HG03571 (cell line): ENCODE data around the gene CTPS1.

Experiments used
- ATAC-seq: cut with Tn5 transposase; IDR thresholded peaks from one replicate; pipeline ENCODE4 v1.9.1; 2021; ENCODE audit not compliant: unreplicated experiment

CTPS1 gene

DNA sequence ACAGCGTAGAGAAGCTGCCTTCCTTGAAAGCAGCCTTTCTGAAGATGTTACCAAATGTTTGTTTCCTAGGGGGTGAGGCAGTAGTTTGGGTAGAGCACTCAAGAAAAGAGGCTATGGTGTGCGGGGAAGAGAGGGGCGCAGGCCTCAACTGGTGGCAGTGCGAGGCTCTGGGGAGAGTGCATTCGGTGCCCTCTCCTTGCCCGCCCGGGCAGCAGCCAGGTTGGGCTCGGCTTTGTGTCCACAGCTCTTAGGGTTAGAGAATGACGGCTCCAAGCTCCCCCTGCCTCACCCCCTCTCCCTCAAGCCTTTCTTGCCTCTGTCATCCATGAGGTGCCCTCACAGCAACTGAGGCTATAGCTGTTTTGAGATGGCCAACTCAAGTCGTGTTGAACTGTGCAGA, 42.9 kb downstream of the CTPS1 start:
- no peak for ATAC-seq

GRCh38 chr1:41023279-41023990, 43.9 kb downstream of the CTPS1 start:
- no peak for ATAC-seq

GRCh38 chr1:41024953-41025352, 45.5 kb downstream of the CTPS1 start:
- ATAC-seq, result no peak

DNA sequence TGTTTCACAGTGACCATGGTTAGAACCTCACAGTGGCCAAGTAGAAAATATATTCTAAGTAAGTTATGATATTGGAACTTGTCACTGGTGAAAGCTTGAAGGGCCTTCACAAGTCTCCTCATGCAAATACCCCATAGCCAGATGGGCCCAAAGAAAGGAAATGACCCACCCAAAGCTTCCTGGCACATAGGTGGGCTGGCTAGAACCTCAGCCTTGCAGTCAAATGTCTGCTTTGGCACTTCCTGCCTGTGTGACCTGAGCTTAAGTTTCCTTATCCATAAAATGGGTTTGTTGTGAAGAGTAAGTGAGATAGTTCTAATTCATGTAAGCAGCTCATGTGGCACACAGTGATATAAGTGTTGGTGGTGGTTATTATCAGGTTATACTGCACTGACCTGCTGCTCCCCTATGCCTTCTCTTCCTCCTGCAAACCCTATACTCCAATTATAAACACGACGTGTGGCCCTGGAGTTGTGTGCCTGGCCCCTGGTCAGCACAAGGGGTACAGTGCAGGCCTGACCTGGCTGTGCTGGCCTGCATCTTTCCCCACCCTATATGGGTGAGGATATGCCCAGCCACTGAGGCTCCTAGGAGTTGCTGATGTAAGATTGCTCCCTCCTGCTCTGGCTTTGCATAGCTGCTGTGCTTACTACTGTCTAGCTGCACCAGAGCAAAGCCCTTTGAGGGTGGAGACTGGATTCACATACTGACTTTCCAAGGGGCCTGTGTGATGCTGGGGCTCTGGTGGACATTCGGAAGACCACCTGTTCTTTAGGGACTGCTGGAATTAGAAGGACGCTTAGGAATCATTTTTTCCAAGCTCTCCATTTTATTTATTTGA, 46.7 kb downstream of the CTPS1 start:
- ATAC-seq, result no peak

DNA sequence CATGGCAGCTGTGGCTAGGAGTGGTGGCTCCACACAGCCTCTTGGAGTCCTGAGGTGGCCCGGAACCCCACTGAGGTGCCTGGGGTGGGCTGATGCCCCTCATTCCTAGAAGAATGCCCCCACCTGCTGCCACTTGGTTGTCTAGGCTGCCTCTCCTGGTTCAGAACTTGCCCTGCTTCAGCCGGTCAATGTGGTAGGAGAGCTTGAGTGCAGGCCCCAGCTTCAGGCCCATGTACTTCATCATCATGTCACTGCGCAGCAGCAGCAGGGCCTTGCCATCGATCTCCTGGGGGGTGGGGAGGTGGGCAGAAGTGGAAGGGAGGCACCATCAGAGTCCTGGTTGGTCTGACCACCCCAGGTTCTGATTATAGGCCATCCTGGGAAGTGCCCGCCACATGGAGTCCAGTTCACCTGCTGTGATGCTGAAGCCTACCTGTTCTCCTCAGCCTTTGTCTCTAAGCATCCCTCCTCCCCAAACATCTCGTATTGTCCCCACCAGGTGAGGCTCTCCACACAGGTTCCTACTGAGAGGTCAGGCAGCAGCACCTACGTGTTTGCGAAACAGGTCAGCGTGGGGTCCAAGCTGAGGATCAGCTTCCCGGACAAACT, 48.6 kb downstream of the CTPS1 start:
- ATAC-seq, result no peak

- ATAC-seq, result no peak
Measured at GRCh38 chr1:41030872-41031616, 51.5 kb downstream of the CTPS1 start.

- no peak for ATAC-seq
Measured at GRCh38 chr1:41032147-41032546, 52.7 kb downstream of the CTPS1 start.

- no peak for ATAC-seq
Measured at GRCh38 chr1:41033272-41033671, 53.8 kb downstream of the CTPS1 start.

GRCh38 chr1:41037116-41037903, 57.8 kb downstream of the CTPS1 start:
- no peak for ATAC-seq

- no peak for ATAC-seq
Measured at GRCh38 chr1:41038110-41038509, 58.6 kb downstream of the CTPS1 start.

- ATAC-seq, result no peak
Measured at GRCh38 chr1:41041614-41042270, 62.2 kb downstream of the CTPS1 start.

DNA sequence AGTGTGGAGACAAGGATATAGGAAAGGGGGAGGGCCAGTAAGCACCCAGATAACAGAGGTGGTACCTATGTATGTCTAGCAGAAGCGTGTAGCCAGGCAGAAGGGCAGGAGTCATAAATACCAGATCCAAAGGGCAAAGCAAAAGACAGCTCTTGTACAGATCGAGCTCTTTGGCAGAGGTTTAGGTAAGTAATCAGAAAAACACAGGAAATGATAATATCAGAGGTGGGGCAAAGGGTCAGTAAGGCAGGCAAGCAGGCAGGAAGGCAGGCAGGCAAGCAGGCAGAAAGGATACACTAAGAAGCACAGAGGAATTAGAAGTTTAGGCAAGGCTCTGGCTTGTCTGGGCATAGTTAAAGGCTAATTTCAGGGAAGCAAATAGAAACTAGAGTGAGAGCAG, 64.7 kb downstream of the CTPS1 start:
- no peak for ATAC-seq

GRCh38 chr1:41045740-41046139, 66.2 kb downstream of the CTPS1 start:
- no peak for ATAC-seq

GRCh38 chr1:41046347-41046775, 66.9 kb downstream of the CTPS1 start:
- ATAC-seq, result no peak

- ATAC-seq, result no peak
Measured at GRCh38 chr1:41048540-41048939, 69.0 kb downstream of the CTPS1 start.

GRCh38 chr1:41051022-41051421, 71.5 kb downstream of the CTPS1 start:
- no peak for ATAC-seq

DNA sequence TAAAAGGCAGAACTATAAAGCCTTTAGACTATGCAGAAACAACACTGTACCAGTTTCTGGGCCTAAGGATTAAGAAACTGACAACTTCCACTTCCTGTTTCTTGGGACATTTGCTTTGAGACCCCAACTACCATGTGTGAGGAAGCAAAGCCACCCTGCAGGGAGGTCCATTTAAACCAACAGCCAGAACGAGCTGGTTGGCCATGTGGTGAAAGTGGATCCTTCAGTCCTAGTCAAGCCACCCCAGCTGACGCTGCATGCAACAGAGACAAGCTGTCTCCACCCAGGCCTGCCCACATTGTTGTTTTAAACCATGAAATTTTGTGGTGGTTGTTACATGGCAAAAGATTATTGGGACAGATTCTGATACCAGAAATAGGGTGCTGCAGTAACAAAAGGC, 73.8 kb downstream of the CTPS1 start:
- no peak for ATAC-seq

GRCh38 chr1:41056907-41057306, 77.4 kb downstream of the CTPS1 start:
- no peak for ATAC-seq
